Measurements from ENCODE around the gene ARID3C.
"Not testable (repeated sequence)": the region's sequence is repeated elsewhere in the genome, so short reads cannot be mapped to it uniquely, and the experiment has no call there.

ARID3C gene

DNA sequence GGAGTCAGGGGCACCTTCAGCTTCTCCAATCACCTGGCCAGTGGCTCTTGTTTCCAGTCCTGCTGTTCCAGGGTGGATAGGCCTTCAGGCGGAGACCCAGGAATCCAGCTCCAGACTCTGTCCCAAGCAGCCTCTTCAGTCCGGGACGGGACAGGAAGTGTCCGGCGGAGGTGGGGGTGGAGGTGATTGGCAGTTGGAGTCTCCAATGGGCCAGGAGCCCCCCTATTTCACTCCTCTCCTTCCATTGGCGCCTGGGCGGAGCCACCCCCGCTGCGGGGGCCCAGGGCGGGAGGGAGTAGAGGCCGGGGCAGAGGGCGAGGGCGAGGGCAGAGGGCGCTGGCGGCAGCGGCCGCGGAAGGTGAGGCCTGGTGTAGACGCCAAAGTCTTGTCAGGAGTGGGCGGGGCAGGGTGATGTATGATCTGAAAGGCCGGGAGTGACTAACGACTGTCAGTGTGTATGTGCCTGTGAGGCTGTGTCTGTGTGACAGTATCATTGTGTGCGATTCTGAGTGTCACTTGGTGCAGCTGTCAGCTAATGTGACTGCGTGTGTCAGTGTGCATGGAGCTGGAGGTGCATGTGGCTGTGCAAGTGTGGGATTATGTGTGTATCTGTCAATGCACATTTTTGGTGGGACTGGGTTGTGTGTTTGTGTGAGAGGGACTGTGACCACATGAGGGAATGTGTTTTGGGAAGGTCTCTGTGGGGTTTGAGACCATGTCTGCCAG is 23.2 kb upstream of the ARID3C start, which contains the start of gene IL11RA:
Gene IL11RA, plus strand, starts transcription at position 310 of the 726 bp plus-strand sequence. CDS start 3,033 bp downstream, outside the sequence.
- peak; percentile 35 for DNase-seq

DNA sequence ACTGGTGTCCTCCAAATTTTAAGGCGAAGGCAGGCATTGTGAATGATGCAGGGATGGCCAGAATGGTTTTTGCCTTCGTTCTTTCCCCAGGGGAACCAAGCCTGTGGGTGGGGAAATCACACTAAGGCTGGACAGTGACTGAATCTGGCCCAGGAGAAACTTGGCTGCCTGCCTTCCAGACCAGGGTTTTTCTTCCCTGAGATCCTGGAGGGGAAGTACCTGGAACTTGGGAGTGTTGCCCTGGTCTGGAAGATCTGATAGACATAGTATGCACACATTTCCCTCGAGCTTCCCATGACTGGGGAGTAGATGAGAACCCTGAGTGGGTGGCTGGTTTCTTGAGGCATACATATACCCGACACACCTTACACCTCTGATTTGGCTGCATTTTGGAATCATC is 22.5 kb upstream of the ARID3C start:
- no peak for DNase-seq

- no peak for DNase-seq
These were observed 21.9 kb upstream of the ARID3C start for GRCh38 chr9:34650816-34651215.

- no peak for DNase-seq
These were observed 19.8 kb upstream of the ARID3C start for GRCh38 chr9:34648673-34649072.

DNA sequence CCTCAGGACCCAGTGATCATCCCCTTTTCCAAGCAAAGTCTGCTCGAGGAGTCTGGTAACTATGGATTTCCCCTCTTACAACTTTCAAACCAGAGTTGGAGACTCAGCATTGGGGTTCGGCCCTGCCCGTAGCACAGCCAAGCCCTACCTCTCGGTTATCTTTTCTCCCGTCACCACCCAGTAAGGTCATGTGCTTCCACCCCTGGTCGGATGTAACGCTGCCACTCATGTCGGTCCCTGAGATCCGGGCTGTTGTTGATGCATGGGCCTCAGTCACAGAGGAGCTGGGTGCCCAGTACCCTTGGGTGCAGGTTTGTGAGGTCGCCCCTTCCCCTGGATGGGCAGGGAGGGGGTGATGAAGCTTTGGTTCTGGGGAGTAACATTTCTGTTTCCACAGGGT is 18.8 kb upstream of the ARID3C start:
- DNase-seq = no peak

- no peak for DNase-seq
These were observed 18.2 kb upstream of the ARID3C start for GRCh38 chr9:34647084-34647403.

- peak; percentile 87 for DNase-seq
These were observed 17.6 kb upstream of the ARID3C start, which contains the start of gene GALT for GRCh38 chr9:34646211-34647083. GALT (plus strand) TSS chr9:34646675; CDS start chr9:34646705, 30 bp downstream.

DNA sequence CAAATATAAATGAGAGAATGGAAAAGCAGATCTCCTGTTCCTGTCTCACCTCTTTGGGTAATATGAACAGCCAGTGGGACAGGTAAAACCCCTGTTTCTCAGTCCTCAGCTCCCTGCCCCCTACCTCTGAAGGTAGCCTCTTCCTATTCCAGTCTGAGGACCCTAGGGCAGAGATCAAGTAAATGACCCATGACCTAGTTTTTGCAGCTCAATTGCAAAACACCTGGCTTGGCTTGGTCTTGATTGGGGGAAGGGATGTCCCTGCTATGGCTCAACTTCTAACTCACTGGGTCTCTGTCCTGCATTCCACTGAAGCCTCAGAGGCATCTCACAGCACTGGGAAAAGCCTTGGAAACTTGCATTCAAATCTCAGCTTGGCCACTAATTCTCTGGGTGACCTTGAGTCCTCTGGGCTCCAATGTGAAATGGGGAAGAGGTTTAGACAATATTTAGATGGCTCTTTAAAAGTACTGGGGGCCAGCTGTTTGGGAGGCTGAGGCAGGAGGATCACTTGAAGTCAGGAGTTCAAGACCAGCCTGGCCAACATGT is 16.0 kb upstream of the ARID3C start:
- no peak for DNase-seq

- DNase-seq = no peak
These were observed 13.8 kb upstream of the ARID3C start for GRCh38 chr9:34642679-34643078.

- DNase-seq = not testable (repeated sequence)
These were observed 10.5 kb upstream of the ARID3C start for GRCh38 chr9:34639322-34639721.

DNA sequence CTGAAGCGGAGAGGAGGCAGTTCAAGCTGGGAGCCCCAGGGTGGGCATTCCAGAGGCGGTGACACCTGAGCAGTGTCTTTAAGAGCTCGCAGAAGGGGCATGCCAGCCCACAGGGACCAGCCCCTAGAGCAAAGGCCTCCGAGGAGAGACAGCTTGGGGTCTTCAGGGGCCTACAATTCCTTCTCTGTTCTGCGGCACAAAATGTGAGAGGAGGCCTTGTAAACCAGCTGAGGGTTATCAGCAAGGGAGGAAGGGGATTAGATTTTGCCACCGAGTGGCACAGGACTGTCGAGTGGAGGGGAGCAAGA is 9.2 kb upstream of the ARID3C start:
- DNase-seq = no peak

GRCh38 chr9:34637356-34638137 is 8.7 kb upstream of the ARID3C start, which contains the start of gene SIGMAR1:
SIGMAR1 (minus strand) TSS chr9:34637787; CDS start chr9:34637697, 90 bp downstream.
- DNase-seq = peak; percentile 86

GRCh38 chr9:34636791-34637355 is 8.0 kb upstream of the ARID3C start:
- peak; percentile 30 for DNase-seq

- no peak for DNase-seq
These were observed 6.7 kb upstream of the ARID3C start for GRCh38 chr9:34635556-34635955.

DNA sequence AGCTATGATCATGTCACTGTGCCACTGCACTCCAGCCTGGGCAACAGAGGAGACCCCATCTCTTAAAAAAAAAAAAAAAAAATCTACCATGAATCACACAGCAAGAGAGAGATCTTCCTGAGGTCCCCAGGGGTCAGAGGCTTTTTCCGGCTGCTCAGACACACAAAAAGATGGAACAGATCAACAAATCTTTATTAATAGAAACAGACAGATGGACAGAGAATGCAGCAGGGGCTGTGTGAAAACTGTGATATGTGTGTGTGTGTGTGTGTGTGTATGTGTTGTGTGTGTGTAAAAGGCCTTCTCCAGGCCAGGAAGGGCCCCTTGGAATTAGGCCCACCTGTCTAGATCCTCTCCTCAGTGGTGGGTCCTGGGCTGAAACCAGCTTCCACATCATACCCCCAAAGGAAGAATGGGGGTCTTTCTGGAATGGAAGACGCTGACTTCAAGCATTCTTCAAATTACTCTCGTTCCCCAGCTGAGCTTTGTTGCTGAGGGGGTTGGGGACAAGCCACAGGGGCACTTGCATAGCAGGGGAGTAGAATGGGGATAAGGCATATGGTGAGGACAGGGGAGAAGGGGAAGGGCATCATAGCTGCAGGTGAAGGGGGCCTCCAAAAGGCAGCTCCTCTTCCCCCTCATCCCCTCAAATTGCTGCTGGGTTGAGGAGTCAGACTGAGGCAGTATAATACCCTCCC is 5.8 kb upstream of the ARID3C start:
- no peak for DNase-seq

GRCh38 chr9:34633851-34634550 is 5.1 kb upstream of the ARID3C start:
- DNase-seq = peak; percentile 57

- no peak for DNase-seq
These were observed 4.3 kb upstream of the ARID3C start for GRCh38 chr9:34633166-34633565.

DNA sequence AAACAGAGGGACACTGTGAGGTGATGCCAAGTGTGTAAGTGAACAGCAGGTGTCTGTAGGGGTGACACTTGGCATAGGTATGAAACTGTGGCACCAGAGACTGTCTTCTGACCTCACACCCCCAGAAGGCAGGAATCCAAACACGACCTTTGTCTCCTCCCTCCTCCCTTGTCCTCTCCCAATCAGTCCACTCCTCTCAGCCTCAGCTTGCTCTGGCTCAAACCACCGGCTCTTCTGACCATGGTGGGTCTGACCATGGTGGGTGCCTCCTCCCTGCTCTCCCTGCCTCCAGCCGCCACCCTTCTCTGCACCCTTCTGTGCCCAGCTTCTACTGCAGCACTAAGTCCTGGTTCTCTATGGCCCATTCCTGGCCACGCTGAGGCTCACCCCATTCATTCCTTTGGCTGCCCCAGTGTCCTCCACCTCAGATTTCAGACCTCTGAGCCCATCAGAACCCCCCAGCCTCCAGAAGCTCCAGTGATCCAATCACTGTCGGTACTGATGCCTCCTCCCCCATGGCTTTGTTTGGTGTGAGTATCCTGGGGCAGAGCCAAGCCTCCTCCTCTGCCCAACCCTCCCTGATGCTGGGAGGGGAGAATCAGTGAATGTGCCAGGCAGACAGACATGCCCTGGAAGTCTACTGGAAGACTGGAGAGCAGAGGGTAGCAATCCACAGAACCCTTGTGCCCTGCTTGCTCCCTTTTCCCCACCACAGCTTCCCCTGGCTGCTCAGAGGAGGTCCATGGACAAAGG is 1.7 kb upstream of the ARID3C start:
- DNase-seq = no peak

DNA sequence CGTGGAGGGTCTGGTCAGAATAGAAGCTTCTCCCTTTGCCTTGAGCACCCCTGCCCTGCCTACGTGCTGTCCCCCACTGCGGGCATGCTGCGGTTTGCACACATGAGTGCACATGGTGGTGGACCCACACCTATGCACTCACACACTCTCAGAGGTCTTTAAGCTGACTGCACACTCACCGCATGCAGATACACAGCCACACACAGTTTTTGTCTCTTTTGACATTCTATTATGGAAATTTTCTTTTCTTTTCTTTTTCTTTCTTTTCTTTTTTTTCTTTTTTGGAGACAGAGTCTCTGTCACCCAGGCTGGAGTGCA is 584 bp upstream of the ARID3C start:
- DNase-seq = no peak

GRCh38 chr9:34627716-34628655 is 880 bp downstream of the ARID3C start:
- no peak for DNase-seq
